Upper lobe of left lung (tissue), 6 donors: ENCODE data around the gene C15orf61. TPM values are rescaled to one million over a fixed set of nuclear protein-coding genes. Genes with fewer than 3 reads are reported as not detected.

Experiments used
- ATAC-seq, 2 donors: fragments of 200-7000 bp; cut with Tn5 transposase; one replicate each; pipeline ENCODE4 v1.9.1; 2022; ENCODE audit warnings: mild to moderate bottlenecking in 2 of 2, moderate library complexity in 2 of 2; ENCODE audit not compliant: low FRiP score in 2 of 2
- DNase-seq, 2 donors: peaks; one replicate each; pipeline ENCODE4 v3.0.0-alpha.2; 2019 to 2020
- H3K27ac ChIP-seq, 4 donors: fragments of 200-600 bp; sonication (generic); one replicate each; pipeline ENCODE4 v1.5.1; 2016 to 2019
- H3K27me3 ChIP-seq, 4 donors: fragments of 200-600 bp; sonication (generic); one replicate each; pipeline ENCODE4 v1.5.1; 2017 to 2019
- H3K36me3 ChIP-seq, 4 donors: fragments of 200-600 bp; sonication (generic); one replicate each; pipeline ENCODE4 v1.5.1; 2016 to 2019
- H3K4me1 ChIP-seq, 4 donors: fragments of 200-600 bp; sonication (generic); one replicate each; pipeline ENCODE4 v1.5.1; 2018 to 2019
- H3K4me3 ChIP-seq, 4 donors: fragments of 200-600 bp; sonication (generic); one replicate each; pipeline ENCODE4 v1.5.1; 2017 to 2019; ENCODE audit warnings: mild to moderate bottlenecking in 2 of 4, moderate library complexity in 1 of 4
- H3K9me3 ChIP-seq, 4 donors: fragments of 200-600 bp; sonication (generic); one replicate each; pipeline ENCODE4 v1.5.1; 2018 to 2019
- EP300 ChIP-seq, 4 donors: sonication (generic); formaldehyde crosslinking; IDR thresholded peaks; one replicate each; pipeline ENCODE4 v1.5.1; 2017; ENCODE audit warnings: antibody characterized with exemption in 4 of 4, control low read depth in 2 of 4
- POLR2A ChIP-seq, 4 donors: fragments of 450-650 bp; IDR thresholded peaks; one replicate each; pipeline ENCODE4 v1.5.1; 2016 to 2017; ENCODE audit warnings: antibody characterized with exemption in 4 of 4, mild to moderate bottlenecking in 2 of 4
- POLR2AphosphoS5 ChIP-seq, 2 donors: sonication (generic); formaldehyde crosslinking; IDR thresholded peaks; one replicate each; pipeline ENCODE4 v1.5.1; 2017; ENCODE audit warnings: antibody characterized with exemption in 2 of 2
- WGBS, 2 donors: methylation state at CpG; one replicate each; pipeline ENCODE4 v1.1.5; 2017 to 2018; 5-methylcytosine and 5-hydroxymethylcytosine counted together
- total RNA-seq, 6 donors: library from RNA; depleted of rRNA in 4 of 6; stranded (reverse); fragments of >200 nt in 4 of 6; gene quantifications; one replicate each; pipeline versions ENCODE4 v1.1.0 to v1.2.1, GENCODE V29; 2016 to 2021
- TF ChIP-seq, protein P1 (sequence below), 6 experiments: fragments of 450-650 bp in 4 of 6; fragments of 200-600 bp in 2 of 6; sonication (generic) in 2 of 6; IDR thresholded peaks; one replicate each; pipeline ENCODE4 v1.5.1; 2016 to 2019; ENCODE audit warnings: antibody characterized with exemption in 6 of 6
- donor health status: DM: no; HTN: no; CAD: no; lungs with moderate emphysema.
- donor health status: DM: no; HTN: yes; CAD: no; lungs with severe emphysema.

The C15orf61 gene
- total RNA-seq, 6 donors from 2014 or later: 2.7 to 10.8 (median 6.7) TPM

DNA sequence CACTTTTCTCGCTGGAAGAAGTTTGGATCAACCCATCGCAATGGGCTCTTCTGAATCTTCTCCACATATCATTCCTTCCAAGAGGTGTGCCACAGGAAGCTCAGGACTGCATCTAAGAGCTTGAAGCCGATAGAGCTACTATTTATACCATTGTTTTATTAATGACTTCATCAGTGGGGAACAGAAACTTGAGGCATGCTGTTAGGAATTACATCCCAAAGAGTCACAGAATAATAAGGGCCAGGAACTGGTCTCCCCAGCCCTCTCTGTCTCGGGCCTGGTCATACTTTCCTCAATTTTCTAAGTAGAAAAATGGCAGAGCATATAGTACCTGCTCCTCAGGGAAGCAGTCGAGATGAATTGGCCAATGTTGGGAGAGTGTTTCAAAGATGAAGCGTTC, 16.9 kb upstream of the C15orf61 start:
- 86 to 93% methylated on average over 6 of the region's 6 CpGs for WGBS, 2 donors
- TF ChIP-seq POLR2A (IDR thresholded peaks at IDR 0.05) (no peak), EP300 (IDR thresholded peaks at IDR 0.05) (no peak), POLR2AphosphoS5 (IDR thresholded peaks at IDR 0.05) (no peak)
- TF ChIP-seq, protein P1, sequence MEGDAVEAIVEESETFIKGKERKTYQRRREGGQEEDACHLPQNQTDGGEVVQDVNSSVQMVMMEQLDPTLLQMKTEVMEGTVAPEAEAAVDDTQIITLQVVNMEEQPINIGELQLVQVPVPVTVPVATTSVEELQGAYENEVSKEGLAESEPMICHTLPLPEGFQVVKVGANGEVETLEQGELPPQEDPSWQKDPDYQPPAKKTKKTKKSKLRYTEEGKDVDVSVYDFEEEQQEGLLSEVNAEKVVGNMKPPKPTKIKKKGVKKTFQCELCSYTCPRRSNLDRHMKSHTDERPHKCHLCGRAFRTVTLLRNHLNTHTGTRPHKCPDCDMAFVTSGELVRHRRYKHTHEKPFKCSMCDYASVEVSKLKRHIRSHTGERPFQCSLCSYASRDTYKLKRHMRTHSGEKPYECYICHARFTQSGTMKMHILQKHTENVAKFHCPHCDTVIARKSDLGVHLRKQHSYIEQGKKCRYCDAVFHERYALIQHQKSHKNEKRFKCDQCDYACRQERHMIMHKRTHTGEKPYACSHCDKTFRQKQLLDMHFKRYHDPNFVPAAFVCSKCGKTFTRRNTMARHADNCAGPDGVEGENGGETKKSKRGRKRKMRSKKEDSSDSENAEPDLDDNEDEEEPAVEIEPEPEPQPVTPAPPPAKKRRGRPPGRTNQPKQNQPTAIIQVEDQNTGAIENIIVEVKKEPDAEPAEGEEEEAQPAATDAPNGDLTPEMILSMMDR (IDR thresholded peaks at IDR 0.05): no peak
- Histone ChIP-seq H3K4me3 (no peak overlapping the region), H3K9me3 (no peaks in the 10 kb centered on the region), H3K4me1 (peaks cover 2 to 19% (median 14%) of the 10 kb centered on the region in 4 donors), H3K36me3 (no peaks in the 10 kb centered on the region), H3K27ac (no peak overlapping the region), H3K27me3 (no peaks in the 10 kb centered on the region)
- no peak for DNase-seq
- ATAC-seq: no peak

DNA sequence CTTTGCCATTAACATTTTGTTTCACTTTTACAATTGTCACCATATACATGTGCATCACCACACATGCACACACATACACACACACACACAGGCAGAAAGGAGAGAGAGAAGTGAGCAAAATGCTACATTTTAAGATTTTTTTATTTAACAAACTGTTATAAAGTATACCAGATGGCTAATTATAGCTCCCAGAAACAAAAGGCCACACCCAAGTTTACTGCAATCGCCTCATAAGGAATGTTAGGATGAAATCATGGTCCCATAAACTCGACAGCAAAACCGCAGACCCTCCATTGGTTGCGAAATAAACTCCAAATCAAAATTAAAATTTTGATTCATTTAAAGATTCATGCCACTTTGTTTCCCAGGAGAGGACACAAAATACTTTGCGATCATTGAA, 16.1 kb upstream of the C15orf61 start:
- Histone ChIP-seq H3K27ac (no peak overlapping the region), H3K9me3 (no peaks in the 10 kb centered on the region), H3K36me3 (no peaks in the 10 kb centered on the region), H3K4me1 (peaks cover 2 to 19% (median 14%) of the 10 kb centered on the region in 4 donors), H3K4me3 (no peak overlapping the region), H3K27me3 (no peaks in the 10 kb centered on the region)
- peak in 1 of 2 donors; percentile 69 for ATAC-seq
- WGBS, 2 donors: 82 to 83% methylated on average over 5 of the region's 5 CpGs
- TF ChIP-seq, protein P1 (IDR thresholded peaks at IDR 0.05): no peak
- TF ChIP-seq POLR2A (IDR thresholded peaks at IDR 0.05) (no peak), EP300 (IDR thresholded peaks at IDR 0.05) (no peak), POLR2AphosphoS5 (IDR thresholded peaks at IDR 0.05) (no peak)
- DNase-seq: no peak

DNA sequence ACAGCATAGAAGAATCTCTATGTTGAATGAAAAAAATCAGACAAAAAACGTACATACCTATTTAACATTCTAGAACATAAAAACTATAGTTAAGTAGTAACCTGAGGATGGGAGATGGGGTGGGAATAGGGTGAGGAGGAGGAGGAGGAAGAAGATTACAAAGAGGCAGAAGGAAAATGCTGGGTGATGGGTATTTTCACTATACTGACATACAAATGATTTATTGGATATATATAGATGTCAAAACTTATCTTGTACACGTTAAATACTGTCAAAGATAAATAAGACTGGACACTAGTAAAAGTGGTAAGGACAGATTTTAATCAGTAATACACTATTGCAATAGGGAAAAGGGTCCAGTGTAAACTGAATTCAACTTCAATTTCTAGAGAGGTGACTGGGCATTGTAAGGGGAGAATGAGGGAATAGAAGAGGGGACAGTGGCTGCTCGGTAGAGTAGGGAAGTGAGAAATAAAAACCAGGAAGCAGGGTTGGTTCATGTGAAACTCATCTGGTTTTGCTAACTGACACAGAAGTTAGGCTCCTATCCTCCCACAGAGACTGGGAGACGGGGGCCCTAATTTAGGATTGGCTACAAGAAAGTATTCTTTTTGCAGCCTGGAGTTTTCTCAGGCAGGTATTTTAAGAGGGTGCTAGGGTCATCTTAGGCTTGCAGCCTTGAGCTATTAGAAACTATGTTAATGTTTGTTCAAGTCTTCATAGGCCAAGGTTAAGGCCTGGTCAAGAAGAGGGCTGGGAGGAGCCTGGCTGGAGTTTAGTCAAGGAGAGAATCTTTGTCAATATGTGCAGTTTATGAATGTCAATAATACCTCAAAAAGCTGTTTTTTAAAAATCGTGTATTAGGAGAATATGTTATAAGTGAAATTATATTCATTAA, 15.0 kb upstream of the C15orf61 start:
- no peaks in the 10 kb centered on the region for H3K27me3 ChIP-seq
- 64 to 74% methylated on average over 5 of the region's 5 CpGs for WGBS, 2 donors
- H3K4me1 ChIP-seq: peaks cover 2 to 19% (median 14%) of the 10 kb centered on the region in 4 donors
- peak in 1 of 2 donors; percentile 61 for ATAC-seq
- H3K9me3 ChIP-seq: no peaks in the 10 kb centered on the region
- no peak overlapping the region for H3K4me3 ChIP-seq
- no peak overlapping the region for H3K27ac ChIP-seq
- no peak for TF ChIP-seq POLR2A (IDR thresholded peaks at IDR 0.05)
- no peak for DNase-seq
- H3K36me3 ChIP-seq: no peaks in the 10 kb centered on the region

DNA sequence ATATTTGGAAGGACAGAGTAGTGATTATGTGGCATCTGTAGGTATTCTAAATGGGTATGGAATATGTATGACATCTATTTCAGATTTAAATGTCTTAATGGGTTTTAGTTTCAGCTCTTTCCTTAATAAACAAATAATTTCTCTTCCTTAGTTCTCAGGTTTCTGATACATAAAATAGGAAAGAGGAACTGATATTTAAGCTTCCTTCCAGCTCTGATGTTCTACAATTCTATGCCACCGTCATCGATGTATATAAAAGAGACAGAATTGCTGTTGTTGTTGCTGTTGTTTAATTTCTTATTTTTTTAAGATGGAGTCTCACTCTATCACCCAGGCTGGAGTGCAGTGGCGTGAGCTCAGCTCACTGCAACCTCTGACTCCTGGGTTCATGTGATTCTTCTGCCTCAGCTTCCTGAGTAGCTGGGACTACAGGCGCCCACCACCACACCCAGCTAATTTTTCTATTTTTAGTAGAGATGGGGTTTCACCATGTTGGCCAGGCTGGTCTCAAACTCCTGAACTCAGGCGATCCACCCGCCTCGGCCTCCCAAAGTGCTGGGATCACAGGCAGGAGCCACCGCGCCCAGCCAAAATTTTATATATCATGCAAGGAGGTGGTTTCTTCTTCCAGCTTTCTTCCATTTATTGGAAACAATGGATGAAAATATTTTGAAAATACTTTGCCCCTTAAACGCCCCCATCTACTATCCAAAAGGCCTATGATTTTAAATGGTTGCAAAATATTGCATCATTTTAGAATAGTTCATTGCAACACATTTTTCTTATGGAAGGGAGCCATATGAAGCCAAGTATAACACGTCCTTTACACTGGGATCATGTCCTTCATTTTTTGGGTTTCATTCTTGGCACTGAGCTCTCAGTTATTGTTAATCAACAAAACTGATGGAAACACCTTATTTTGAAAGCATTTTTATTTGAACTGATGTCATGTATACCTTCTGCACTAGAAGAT, 13.9 kb upstream of the C15orf61 start:
- TF ChIP-seq POLR2AphosphoS5 (IDR thresholded peaks at IDR 0.05): no peak
- no peak for TF ChIP-seq POLR2A (IDR thresholded peaks at IDR 0.05)
- TF ChIP-seq EP300 (IDR thresholded peaks at IDR 0.05): no peak
- TF ChIP-seq, protein P1 (IDR thresholded peaks at IDR 0.05): no peak

DNA sequence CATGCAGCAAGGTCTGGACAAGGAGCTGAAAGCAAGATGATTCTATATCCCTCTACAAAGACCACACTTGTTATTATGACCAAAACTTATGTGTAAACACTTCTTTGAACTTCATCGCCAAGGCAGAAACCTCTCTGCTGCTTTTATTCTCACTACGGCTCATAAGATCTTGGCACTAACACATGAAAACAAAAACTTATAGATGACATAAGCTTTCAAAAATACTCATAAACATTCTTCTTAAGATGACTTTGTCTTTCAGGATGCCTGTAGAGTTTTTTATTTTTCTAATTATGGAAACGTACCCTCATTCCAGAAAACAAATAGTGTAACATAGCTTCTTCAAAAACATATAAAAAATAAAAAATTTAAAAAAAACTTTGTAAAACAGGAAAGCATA, 12.5 kb upstream of the C15orf61 start:
- WGBS, 2 donors: 91 to 93% methylated on average over 3 of the region's 3 CpGs
- peaks cover 0 to 14% (median 12%) of the 10 kb centered on the region in 4 donors for H3K4me1 ChIP-seq
- TF ChIP-seq, protein P1 (IDR thresholded peaks at IDR 0.05): no peak
- no peak for TF ChIP-seq POLR2A (IDR thresholded peaks at IDR 0.05)
- no peak for TF ChIP-seq EP300 (IDR thresholded peaks at IDR 0.05)
- no peak for TF ChIP-seq POLR2AphosphoS5 (IDR thresholded peaks at IDR 0.05)
- H3K9me3 ChIP-seq: no peaks in the 10 kb centered on the region
- ATAC-seq (no peak), DNase-seq (no peak)
- H3K4me3 ChIP-seq: no peak overlapping the region
- no peak overlapping the region for H3K27ac ChIP-seq
- no peaks in the 10 kb centered on the region for H3K27me3 ChIP-seq
- peaks cover 0 to 16% (median 4%) of the 10 kb centered on the region in 4 donors for H3K36me3 ChIP-seq

More for the DNA sequence above, 13.9 kb upstream of the C15orf61 start:
- ATAC-seq (no peak), DNase-seq (no peak)
- Histone ChIP-seq H3K36me3 (peaks cover 0 to 2% (median 0%) of the 10 kb centered on the region in 4 donors), H3K9me3 (no peaks in the 10 kb centered on the region), H3K4me1 (peaks cover 0 to 14% (median 12%) of the 10 kb centered on the region in 4 donors), H3K4me3 (no peak overlapping the region), H3K27ac (no peak overlapping the region), H3K27me3 (no peaks in the 10 kb centered on the region)
- 81 to 86% methylated on average over 11 of the region's 11 CpGs for WGBS, 2 donors
